Dedifferentiated amniotic fluid mesenchymal stem cell (primary cell): ENCODE measurements around the gene RCOR1.
A peak's percentile ranks its signal among the peaks of the same experiment; 100 is the strongest.
"Not testable (repeated sequence)": the region's sequence is repeated elsewhere in the genome, so short reads cannot be mapped to it uniquely, and the experiment has no call there.

Experiments
- DNase-seq: peaks from one replicate; pipeline ENCODE4 v3.0.0-alpha.2; 2016; ENCODE audit errors: extremely low spot score

The RCOR1 gene

DNA sequence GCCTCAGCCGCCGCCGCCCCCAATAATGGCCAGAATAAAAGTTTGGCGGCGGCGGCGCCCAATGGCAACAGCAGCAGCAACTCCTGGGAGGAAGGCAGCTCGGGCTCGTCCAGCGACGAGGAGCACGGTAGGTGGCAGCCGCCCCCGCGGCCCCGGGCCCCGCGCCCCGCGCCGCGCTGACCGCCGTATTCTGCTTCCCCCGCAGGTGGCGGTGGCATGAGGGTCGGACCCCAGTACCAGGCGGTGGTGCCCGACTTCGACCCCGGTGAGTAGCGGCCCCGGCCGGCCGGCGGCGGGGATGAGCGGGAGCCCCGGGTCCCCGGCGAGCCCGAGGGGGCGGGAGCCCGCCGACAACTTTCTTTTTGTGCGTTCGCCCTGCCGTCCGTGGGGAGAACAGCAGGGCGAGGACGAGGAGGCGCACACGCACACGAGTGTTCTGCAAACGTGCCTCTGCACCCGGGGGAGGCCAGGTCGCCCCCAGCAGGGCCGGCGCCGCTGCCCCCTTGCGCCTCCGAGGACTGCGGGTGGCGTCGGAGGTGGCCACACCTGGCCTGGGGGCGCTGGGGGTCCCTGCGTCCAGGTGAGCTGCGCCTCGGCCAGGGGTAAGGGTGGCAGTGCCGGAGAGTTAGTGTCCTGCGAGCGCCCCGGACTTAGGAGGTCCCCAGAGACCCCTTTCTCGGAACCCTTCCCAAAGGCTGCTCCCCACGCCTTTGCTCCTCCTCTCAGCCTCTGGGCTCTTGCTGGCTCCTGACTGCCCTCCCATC, 794 bp downstream of the RCOR1 start:
- peak; percentile 50 for DNase-seq

DNA sequence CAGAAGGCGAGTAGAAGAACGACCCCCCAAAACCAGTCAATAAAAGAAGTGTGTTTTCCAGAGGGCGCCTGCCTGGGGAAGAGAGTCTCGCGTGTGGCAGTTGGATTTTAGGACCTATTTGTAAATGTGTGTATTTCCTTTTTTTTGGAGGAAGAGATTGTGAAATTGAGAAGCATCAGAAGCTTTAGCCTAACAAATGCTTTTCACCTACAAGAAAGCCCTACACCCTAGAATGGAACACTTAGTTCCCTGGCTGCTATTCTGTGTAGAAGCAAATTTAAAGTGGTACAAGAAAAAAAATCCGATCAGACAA, 1.3 kb downstream of the RCOR1 start:
- no peak for DNase-seq

DNA sequence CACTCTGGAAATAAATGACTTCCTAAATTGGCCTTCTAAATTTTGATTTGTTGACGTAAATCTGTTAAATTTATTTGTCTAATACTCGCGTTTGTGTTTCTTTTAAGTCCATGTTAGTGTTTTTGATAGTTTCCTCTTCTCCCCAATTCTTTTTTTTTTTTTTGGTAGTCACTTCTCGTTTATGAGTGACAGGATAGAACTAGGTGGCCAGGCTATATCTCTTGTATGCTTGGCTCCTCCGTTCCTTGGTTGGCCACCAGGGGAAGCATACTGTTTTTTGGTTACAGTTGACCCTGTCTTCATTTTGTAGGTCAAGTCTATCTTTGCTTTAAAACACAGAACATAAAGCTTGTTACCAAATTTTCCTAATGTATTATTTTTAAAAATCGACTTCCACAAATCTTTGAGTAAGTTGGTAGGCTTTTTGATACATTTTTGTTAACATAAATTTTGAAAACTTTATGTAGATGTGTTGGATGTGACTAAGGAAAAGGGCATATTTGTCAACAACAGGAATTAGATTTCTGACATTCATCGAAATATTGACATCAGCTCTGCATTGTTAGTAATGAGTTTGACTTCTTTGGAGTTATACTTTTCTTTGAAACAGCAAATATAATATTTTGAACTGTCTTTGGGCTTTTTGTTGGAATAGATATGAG, 2.2 kb downstream of the RCOR1 start:
- peak; percentile 69 for DNase-seq

DNA sequence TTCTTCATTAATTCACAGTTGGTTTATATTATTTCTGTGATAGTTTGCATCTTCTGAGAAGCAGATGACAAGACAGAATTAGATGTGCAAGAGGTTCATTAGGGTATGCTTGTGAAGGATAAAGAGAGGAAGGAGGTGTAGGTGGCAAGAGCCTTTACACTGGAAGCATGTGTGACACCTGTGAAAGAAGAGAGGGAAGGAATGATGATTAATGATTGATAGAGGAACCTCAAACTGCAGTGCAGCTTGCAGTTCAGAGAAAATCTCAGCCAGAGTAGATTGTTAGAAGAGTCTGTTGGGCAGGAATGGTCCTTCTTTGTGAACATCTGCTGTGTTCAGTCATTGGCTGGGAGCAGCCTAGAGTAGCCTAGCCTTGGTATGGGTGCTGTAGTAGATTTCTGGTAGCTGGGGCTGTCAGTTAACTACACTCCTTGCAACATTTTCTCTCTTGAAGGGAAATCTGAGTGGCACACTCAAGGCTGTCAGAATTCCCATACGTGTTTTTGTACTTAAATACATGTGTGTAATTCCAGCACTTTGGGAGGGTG, 9.0 kb downstream of the RCOR1 start:
- no peak for DNase-seq

DNA sequence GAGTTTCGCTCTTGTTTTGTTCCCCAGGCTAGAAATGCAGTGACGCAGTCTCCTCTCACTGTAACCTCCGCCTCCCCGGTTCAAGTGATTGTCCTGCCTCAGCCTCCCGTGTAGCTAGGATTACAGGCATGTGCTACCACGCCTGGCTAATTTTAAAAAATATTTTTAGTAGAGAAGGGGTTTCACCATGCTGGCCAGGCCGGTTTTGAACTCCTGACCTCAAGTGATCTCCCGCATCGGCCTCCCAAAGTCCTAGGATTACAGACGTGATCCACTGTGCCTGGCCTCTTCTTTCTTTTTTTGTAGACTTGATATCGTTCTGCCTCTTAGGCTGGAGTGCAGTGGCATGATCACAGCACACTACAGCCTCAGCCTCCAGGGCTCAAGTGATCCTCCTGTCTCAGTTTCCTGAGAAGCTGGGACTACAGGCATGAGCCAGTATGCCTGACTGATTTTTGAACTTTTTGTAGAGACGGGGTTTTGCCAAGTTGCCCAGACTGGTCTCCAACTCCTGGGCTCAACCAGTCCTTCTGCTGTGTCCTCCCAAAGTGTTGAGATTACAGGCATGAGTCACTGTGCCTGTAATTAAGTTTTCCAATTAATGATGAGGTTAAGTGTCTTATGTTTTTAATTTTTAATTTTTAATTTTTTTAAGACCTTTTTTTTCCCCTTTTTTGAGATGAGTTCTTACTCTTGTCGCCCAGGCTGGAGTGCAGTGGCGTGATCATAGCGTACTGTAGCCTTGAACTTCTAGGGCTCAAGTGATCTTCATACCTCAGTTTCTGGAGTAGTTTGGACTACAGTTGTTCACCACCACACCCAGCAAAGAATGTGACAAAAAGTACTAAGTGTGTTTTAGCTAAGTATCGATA, 10.2 kb downstream of the RCOR1 start:
- no peak for DNase-seq

DNA sequence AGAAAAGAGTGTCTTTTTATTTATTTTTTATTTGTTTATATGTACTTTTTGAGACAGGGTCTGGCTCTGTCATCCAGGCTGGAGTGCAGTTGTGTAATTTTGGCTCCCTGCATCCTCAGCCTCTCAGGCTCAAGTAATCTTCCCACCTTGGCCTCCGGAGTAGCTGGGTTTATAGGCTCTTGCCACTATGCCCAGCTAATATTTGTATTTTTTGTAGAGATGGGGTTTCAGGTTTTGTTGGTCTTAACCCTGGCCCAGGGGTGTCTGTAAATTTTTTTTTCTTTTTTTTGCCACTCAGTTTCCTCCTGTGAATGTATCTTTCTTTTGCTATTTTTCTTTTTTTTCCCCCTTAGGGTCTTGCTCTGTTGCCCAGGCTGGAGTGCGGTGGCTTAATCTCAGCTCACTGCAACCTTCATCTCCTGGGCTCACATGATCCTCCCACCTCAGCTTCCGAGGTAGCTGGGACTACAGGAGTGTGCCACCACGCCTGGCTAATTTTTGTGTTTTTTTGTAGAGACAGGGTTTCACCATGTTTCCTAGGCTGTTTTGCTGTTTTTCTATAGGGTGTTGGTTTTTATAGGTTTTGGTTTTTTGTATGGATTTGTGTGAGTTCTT, 11.0 kb downstream of the RCOR1 start:
- no peak for DNase-seq

DNA sequence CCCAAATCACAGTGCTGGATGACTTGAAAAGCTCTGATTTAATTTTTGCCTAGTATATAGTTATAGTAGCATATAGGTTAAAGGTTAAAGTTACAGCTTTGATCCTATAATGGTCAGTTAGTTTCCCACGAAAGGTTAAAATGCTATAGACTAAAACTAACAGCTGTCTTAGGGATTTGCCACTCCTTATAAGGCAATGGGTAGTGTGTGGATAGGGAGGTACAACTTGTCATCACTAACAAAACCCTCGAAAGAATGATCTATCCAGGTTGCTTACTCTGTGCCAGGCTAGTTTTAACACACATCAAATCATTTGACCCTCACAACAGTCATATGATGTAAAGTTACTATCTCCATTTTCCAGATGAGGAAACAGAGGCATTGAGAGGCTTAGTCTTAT, 11.7 kb downstream of the RCOR1 start:
- DNase-seq: no peak

DNA sequence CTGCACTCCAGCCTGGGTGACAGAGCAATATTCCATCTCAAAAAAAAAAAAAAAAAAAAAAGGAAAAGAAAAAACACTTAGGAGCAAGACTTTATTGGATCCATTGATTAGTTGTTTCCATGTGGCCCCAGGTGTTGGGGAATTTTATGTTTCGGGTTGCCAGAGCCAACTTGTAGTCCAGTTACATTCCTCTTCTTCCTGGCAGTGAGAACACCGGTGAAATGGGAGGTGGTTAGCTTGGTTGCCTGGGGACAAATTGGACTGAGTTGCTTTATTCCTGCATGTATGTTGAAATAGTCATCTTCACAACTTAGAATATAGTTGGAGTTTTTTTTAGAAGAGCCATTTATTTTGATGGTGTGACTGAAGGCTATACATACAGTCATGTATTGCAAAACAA, 12.6 kb downstream of the RCOR1 start:
- peak; percentile 28 for DNase-seq

DNA sequence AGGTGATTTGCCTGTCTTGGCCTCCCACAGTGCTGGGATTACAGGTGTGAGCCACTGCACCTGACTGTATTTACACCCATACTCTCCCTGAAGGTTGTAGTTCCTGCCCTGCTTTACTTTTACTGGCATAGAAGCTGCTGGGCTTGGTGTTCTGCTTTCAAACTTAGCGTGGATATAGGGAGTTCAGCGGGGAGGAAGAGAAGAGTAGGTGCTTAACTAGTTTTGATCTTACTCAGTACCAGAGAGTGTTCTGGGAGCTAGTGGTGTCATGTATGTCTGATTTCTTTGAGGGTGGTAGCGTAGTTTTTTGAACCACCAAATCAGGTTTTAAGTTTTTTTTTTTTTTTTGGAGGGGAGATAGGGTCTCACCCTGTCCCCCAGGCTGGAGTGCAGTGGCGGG, 13.8 kb downstream of the RCOR1 start:
- no peak for DNase-seq

DNA sequence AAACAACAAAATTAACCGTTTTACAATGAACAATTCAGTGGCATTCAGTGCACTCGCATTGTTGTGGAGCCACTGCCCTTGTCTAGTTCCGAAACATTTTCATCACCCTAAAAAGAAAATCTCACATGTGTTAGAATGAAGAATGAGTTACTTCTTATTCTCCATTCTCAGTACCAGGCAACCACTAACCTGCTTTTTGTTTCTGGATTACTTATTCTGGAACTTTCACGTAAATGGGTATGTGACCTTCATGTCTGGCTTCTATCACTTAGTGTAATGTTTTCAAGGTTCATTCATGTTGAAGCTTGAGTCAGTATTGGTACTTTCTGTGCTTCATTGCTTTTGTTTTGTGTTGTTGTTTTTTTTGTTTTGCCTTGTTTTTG, 15.6 kb downstream of the RCOR1 start:
- DNase-seq: no peak

DNA sequence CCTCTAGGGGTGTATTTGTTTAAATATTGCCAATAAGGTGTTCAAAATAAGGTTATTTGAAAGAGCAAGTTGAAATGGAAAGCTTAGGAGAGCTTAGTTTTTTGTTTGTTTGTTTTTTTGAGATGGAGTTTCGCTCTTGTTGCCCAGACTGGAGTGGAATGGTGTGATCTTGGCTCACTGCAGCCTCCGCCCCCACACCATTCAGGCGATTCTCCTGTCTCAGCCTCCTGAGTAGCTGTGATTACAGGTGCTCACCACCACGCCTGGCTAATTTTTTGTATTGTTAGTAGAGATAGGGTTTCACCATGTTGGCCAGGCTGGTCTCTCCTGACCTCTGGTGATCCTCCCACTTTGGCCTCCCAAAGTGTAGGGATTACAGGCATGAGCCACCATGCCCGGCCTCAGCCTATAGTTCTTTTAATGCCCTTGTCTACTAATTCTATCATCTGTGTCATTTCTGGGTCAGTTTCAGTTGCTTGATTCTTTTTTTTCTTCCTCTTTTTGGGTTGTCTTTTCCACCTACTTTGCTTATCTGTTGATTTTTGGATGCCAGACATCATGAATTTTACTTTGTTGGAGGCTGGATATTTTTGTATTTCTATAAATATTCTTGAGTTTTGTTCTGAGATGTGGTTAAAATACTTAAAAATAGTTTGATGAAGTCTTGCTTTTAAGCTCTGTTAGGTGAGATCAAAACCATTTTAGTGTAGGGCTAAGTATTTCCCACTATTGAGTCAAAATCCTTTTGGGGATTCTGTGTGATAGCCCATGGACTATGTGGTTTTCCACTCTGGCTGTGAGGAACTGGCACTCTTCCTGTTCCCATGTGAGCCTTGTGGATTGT, 18.7 kb downstream of the RCOR1 start:
- no peak for DNase-seq

DNA sequence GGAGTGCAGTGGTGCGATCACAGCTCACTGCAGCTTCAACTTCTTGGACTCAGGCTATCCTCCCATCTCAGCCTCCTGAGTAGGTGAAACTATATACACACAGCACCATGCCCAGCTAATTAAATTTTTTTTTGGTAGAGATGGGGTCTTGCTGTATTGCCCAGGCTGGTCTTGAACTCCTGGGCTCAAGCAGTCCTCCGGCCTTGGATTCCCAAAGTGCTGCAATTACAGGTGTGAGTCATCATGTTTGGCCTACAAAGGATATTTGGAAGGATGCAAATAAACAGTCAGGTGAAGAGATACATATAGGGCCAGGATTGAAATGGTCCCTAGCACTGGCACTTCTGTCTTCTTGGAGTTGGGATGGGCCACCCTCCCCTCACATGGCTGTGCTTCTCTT, 23.9 kb downstream of the RCOR1 start:
- no peak for DNase-seq

DNA sequence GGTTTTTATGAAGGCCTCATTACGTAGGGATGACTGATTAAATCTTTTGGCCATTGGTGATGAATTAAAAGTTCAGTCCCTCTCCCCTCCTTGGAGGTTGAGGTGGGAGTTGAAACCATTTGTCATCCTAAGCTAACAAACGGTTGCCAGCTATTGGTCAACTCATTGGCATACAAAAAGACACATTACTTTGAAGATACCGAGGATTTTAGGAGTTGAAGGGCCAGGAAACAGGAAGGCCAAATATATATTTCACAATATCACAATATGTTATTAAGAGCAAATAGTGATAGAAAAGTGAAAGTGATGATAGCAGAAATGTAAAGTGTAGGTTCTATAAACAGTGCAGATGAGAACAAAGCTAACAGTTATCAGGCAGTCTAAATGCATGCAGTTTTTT, 24.4 kb downstream of the RCOR1 start:
- DNase-seq: no peak

DNA sequence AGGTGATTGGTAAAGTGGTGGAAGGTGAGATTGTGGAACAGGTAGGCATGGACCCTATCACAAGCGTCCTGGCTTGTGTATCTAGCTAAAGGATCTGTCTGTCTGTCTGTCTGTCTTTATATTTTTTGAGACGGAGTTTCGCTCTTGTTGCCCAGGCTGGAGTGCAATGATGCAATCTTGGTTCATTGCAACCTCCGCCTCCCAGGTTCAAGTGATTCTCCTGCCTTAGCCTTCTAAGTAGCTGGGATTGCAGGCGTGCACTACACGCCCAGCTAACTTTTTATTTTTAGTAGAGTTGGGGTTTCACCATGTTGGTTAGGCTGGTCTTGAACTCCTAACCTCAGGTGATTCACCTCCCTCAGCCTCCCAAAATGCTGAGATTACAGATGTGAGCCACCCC, 26.6 kb downstream of the RCOR1 start:
- not testable (repeated sequence) for DNase-seq

DNA sequence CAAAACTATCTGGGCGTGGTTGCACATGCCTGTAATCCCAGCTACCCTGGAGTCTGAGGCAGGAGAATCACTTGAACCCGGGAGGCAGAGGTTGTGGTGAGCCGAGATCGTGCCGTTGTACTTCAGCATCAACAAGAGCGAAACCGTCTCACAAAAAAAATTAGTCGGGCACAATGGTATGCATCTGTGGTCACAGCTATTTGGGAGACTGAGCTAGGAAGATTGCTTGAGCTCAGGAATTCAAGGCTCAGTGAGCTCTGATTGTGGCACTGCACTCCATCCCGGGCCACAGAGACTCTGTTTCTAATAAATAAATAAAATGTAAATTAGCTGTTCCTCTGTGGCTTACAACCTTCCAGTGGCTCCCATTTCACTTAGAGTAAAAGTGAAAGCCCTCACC, 28.0 kb downstream of the RCOR1 start:
- peak; percentile 15 for DNase-seq

DNA sequence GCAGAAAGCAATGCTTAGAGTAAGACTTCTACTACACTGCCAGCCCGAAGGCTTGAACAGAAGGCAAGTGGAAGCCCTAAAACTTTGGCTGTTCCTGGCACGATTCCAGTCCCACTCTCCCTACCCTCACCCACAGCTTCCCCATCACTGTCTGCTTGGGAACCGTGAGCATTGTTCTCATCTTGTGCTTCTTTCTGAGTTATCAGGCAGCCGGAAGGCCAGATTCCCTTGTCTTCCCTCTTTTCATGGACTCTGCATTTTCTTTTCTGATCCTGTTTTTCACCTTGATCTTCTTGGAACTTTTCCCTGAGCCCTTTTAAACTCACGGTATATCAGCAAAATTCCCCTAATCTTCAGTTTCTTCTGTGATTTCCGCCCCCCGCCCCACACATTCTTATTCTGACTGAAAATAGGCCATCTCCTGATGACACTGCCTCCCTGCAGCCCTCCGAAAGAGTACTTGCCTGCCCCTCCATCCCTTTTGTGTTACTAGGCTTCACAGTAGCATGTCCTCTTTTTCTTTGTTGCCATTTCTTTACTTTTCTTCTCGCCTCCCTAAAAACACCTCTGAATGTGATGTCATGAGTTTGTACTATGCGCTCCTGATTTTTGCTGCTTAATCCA, 29.9 kb downstream of the RCOR1 start:
- DNase-seq: no peak

DNA sequence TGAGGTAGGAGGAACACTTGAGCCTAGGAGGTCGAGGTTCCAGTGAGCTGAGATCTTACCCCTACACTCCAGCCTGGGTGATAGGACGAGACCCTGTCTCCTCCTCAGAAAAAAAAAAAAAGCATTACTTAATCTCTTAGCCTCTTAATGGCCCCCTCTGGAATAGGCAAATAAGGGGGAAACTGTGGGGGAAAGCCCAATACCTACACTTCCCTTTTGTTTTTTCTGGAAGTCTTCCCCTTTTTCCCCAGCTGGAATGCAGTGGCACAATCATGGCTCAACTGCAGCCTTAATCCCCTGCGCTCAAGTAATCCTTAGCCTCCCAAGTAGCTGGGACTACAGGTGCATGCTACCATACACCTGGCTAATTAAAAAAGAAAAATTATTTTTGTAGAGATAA, 32.2 kb downstream of the RCOR1 start:
- no peak for DNase-seq

DNA sequence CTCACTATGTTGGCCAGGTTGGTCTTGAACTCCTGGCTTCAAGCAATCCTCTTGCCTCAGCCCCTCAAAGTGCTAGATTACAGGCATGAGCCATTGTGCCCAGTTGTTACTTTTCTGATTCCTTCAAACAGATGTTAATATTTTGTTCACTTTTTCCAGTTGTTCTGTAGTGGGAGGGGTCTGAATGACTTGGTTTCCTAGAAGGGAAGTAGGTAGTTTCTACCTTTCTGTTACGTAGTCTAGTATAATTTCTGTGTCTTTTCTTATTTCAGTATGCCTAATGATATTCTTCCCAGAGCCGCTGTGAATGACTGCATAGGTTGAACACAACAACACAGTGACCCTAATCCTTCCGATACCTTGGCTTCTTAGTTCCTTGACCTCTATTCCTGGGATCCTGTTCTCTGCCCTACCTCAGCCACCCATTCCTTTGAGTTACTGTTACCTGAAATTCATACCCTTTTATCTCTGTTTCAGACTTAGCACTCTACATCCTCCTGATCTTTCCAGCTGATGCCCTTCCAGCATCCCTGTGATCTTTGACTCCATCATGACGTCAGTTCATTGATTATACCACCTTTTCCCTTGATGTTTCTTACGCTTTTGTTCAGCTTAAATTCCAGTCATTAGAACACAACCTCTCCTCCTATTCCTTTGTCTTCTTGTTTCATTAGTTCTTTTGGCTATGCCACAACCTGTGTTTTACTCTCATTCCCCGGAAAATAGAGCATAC, 33.3 kb downstream of the RCOR1 start:
- DNase-seq: no peak

DNA sequence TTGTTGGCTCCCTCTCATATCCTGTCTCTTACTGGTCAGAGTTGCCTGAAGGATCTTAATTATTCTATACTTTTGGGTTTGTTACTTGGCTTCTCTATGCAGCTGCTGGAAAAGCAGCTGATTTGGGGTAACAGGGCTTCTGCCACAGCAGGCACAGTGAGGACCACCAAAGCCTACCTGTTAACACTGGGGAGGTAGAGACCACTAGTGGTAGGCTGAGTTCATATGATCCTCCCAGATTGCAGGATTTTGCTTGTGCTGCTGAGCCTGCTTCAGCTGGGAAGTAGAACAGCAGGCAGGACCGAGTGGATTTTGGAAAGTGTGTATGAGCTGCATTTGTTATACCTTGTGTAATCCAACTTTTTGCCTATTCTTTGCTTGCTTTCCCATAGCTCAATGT, 34.1 kb downstream of the RCOR1 start:
- no peak for DNase-seq

DNA sequence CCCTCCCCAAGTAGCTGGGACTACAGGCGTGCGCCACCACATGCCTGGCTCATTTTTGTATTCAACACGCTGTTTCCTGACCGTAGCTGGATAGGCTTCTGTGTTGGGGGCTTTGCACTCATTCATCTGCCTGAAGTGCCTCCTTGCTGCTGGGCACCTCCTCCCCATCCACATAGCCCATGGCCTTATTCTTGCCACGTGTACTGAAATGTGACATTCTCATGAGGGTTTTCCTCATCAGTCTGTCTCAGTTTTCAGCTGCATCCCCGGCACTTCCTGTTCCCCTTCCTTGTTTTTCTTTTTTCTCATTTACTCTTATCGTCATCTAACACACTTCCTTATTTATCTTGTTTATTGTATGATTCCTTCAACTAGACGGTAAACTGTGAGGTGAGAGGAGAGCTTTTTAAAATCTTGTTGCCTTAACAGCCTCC, 36.6 kb downstream of the RCOR1 start:
- DNase-seq: no peak
